ENCODE measurements around the gene ASTL.

ASTL gene

DNA sequence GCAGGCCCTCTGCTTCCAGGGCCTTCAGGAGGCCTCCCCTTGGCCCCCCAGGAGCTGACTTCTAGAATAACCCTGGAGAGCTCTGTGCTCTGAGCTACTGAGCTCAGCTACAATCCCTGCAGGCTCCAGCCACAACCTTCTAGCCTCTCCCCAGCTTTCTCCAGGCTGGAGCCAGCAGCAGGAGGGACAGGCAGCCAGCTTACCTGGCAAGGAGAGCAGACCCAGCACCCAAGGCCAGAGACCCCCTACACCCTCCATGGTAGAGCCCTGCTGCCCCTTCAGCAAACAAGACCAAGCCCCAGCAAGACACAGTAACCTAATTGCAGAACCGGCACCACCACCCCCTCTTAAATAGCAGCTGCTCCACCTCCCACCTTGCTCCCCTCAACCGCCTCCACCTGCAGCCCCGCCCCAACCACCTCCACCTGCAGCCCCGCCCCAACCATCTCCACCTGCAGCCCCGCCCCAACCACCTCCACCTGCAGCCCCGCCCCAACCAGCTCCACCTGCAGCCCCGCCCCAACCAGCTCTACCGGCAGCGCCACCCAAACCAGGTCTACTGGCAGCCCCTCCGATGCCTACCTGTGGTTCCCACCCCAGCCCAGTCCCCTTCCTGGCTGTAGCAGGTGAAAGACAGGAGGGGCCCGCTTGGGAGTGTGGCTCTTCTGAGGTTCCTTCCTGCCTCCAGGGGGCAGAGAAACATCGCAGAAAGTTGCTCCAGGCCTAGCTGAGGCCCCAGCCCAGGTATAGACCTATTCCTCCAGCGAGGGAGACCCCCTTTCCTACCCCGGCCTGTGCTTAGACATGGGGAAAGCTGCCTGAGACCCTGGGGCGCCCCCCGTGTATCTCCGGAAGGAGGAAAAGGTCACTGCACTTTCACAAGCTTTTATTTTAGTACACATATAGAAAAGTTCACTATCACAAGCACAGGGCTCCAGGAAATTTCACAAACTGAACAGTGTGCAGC lies at the start of gene ASTL:
Gene ASTL, minus strand, starts transcription at position 324 of the 967 bp plus-strand sequence. Its CDS starts 66 bp downstream, at position 258.
- TF ChIP-seq CTCF (conservative IDR thresholded peaks at IDR 0.05; ENCODE audit: low read length) = peak; percentile 62
- H3K4me3 ChIP-seq (ENCODE audit: low read length) = no peak within 1 kb of the TSS
- DNase-seq (ENCODE audit: low read depth) = peak; percentile 26

DNA sequence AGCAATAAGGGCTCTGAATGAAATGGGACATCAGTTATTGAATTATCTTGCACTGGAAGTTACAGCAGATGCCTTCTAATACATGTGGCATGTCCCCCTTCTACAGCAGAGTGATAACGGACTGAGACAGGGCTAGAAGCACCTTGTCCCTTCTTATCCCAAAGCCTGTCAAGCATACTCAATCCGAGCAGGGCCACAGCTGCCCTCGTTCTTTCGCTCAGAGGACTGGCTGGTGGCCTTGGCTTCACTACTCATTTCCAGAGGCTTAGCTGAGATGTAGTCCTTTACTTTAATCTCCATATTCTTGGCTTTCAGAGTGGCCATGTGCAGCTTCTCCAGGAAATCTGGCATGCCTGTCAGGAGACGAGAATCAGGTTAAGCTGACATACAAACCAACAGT lies 48.3 kb upstream of the ASTL start:
- TF ChIP-seq CTCF (conservative IDR thresholded peaks at IDR 0.05; ENCODE audit: low read length) = no peak
- H3K4me3 ChIP-seq (ENCODE audit: low read length) = no peak overlapping the region
- no peak for DNase-seq (ENCODE audit: low read depth)

DNA sequence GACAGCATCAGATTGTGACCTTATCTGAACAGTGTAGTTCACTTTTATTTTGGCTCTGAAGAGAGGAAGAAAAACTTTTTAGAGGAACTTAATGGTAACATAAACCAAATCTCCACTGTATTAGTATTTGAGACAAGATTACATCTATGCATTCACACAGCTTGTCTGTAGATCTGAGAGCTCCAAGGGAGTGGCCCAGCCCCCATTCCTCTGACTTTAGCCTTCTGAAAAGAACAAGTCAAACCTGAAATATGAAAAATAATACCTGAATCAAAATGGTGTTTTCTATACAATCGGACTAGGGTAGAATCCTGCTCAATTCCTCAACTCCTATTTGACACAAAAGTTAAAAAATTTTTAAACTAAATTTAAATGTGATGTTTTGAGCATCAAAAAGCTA lies 47.2 kb upstream of the ASTL start:
- no peak for TF ChIP-seq CTCF (conservative IDR thresholded peaks at IDR 0.05; ENCODE audit: low read length)
- DNase-seq (ENCODE audit: low read depth) = no peak
- H3K4me3 ChIP-seq (ENCODE audit: low read length) = no peak overlapping the region

DNA sequence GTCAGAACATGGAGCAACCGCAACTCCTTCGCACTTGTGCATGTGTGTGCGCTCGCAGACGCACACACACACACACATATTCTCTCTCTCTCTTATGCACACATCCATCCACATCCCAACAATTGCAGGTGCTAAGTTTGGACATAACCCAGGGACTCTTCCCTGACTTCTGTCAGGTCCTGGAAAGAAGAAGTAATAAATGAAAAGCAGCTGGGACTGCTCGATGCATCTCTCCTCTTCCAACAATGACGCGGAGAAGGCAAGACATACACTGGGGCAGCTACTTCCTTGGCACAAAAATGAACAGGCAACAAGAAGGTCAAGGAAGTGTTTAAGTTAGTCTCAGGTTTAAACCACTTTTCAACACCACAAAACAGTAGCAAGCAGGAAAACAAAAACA lies 46.7 kb upstream of the ASTL start:
- no peak overlapping the region for H3K4me3 ChIP-seq (ENCODE audit: low read length)
- TF ChIP-seq CTCF (conservative IDR thresholded peaks at IDR 0.05; ENCODE audit: low read length) = no peak
- DNase-seq (ENCODE audit: low read depth) = no peak

- no peak for DNase-seq (ENCODE audit: low read depth)
- H3K4me3 ChIP-seq (ENCODE audit: low read length) = no peak overlapping the region
- no peak for TF ChIP-seq CTCF (conservative IDR thresholded peaks at IDR 0.05; ENCODE audit: low read length)
These were observed 45.9 kb upstream of the ASTL start for GRCh38 chr2:96184188-96184587.

GRCh38 chr2:96181529-96181928 lies 43.2 kb upstream of the ASTL start:
- TF ChIP-seq CTCF (conservative IDR thresholded peaks at IDR 0.05; ENCODE audit: low read length) = no peak
- H3K4me3 ChIP-seq (ENCODE audit: low read length) = no peak overlapping the region

GRCh38 chr2:96180521-96180920 lies 42.2 kb upstream of the ASTL start:
- H3K4me3 ChIP-seq (ENCODE audit: low read length) = no peak overlapping the region
- no peak for TF ChIP-seq CTCF (conservative IDR thresholded peaks at IDR 0.05; ENCODE audit: low read length)
- no peak for DNase-seq (ENCODE audit: low read depth)

More at GRCh38 chr2:96181529-96181928, 43.2 kb upstream of the ASTL start:
- no peak for DNase-seq (ENCODE audit: low read depth)
